ENCODE results near the gene ZNF662.

Gene ZNF662

GRCh38 chr3:42887084-42887483 lies 18.9 kb upstream of the ZNF662 start:
- no peak for DNase-seq (ENCODE audit: low read depth)

GRCh38 chr3:42891042-42891441 lies 14.9 kb upstream of the ZNF662 start:
- no peak for DNase-seq (ENCODE audit: low read depth)

- DNase-seq (ENCODE audit: low read depth): no peak
Measured at GRCh38 chr3:42892169-42892568, 13.8 kb upstream of the ZNF662 start.

DNA sequence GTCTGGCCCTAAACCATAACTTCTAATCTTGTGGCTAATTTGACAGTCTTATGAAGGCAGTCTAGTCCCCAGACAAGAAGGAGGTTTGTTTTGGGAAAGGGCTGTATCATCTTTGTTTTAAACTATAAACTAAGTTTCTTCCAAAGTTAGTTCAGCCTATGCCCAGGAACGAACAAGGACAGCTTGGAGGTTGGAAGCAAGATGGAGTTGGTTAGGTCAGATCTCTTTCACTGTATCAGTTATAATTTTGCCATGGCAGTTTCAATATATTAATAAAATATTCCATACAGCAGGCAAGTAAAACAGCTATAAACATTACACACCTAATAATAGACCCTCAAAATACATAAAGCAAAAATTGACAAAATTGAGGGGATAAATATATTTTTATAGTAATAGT lies 13.1 kb upstream of the ZNF662 start:
- no peak for DNase-seq (ENCODE audit: low read depth)

- no peak for DNase-seq (ENCODE audit: low read depth)
Measured at GRCh38 chr3:42894698-42895579, 11.0 kb upstream of the ZNF662 start.

DNA sequence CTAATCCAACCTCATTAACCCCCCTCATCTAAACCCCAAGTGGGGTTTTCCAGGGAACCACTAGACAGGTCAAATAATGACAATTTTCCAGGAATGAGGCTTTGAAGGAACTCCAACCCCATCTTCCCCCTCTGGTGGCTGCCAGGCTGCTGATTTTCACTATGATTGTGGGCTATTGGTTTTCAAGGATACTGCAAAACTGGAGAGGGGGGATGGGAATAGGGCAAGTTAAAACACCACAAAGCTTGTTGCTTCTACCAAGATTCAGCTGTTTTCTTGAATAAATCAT lies 10.4 kb upstream of the ZNF662 start:
- no peak for DNase-seq (ENCODE audit: low read depth)

- DNase-seq (ENCODE audit: low read depth): no peak
Measured at GRCh38 chr3:42898896-42899675, 6.9 kb upstream of the ZNF662 start.

DNA sequence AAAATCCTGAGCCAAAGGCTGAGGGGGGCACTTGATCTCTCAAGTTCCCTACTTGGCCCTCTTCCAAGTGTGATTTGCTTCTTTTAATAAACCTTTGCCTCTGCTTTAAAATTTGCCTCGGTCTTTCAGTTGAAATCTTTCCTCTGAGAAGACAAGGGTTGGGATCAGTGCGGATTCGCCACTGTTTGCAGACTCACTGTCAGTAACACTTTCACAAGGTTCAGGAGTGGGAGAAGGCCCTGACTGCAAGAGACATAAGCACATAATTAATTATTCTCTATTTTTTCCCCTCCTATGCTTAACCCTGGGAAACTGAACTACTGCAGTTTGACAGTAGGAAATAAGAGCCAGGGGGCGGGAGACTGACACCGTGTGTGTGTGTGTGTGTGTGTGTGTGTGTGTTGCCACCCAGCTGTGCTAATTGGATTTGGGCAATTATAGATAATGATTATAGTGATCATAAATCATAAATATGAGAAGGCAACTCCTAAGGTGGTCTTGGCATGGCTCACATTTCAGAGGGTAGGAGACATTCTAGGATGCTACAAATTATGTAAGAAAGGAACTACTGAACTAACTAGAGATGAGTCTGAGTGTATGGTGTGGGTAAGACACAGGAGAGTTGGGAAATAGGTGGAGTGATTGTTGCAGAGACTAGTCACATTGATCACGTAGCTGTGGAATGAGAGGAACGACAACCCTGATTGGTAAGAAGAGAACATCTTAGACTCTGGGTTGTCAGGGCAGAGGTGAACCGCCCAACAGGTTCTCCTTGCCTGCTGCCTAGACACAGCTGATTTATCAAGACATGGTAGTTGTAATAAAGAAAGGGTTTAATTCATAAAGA lies 5.5 kb upstream of the ZNF662 start:
- DNase-seq (ENCODE audit: low read depth): no peak

- DNase-seq (ENCODE audit: low read depth): no peak
Measured at GRCh38 chr3:42901073-42901415, 4.9 kb upstream of the ZNF662 start.

DNA sequence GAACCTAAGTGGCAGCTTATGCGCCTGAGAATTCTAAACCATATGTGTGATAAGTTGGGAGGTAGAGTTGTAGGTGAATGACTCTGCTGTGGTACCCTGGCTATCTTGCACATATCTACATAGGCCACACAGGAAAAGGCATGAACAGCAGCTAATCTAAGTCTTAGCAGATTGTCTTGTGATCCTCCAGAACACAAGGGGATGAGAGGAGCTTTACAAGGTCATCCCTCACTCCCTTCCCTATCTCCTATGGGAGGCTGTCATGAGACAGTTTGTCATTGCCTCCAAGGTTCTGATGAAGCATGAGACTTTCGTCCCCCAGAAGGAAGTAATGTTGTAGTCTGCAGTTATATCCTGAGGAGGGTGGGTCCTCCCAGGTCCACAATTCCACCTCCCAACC lies 3.7 kb upstream of the ZNF662 start:
- DNase-seq (ENCODE audit: low read depth): no peak

GRCh38 chr3:42904076-42904475 lies 1.9 kb upstream of the ZNF662 start:
- no peak for DNase-seq (ENCODE audit: low read depth)

- no peak for DNase-seq (ENCODE audit: low read depth)
Measured at GRCh38 chr3:42905740-42906069, 237 bp upstream of the ZNF662 start.

DNA sequence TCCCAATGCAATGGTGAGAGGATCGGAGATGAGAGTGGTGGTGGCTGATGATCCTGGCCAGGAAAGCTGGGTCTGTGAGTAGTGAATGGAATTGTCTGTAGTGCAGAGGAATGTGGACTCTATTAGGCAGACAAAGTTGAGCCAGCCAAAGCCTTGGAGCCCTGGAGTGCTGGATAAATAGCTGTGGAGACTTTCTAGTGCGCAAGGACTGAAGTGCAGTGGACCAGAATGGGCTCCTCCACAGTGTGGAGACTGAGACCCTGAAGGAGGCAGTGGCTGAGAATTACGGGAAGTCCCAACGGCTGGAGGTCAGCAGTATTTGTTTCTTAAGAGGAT lies 874 bp downstream of the ZNF662 start:
- DNase-seq (ENCODE audit: low read depth): no peak

- no peak for DNase-seq (ENCODE audit: low read depth)
Measured at GRCh38 chr3:42908675-42909074, 2.7 kb downstream of the ZNF662 start.

- DNase-seq (ENCODE audit: low read depth): no peak
Measured at GRCh38 chr3:42911551-42911950, 5.6 kb downstream of the ZNF662 start.

DNA sequence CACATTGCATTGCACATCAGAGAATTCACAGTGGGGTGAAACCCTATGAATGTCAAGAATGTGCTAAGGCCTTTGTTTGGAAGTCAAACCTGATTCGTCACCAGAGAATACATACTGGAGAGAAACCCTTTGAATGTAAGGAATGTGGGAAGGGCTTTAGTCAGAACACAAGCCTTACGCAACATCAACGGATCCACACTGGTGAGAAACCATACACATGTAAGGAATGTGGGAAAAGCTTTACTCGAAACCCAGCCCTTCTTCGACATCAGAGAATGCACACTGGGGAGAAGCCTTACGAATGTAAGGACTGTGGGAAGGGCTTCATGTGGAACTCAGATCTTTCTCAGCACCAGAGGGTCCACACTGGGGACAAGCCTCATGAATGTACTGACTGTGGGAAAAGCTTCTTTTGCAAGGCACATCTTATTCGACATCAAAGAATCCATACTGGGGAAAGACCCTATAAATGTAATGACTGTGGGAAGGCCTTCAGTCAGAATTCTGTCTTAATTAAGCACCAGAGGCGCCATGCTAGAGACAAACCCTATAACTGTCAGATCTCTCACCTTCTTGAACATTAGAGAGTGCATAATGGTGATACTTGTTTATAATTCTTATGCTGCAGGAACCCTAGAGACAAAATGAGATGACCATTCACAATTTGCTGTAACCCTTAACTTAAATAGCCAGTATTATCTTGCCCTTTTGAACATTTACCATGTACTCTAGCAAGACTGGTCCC lies 9.0 kb downstream of the ZNF662 start:
- DNase-seq (ENCODE audit: low read depth): no peak

- no peak for DNase-seq (ENCODE audit: low read depth)
Measured at GRCh38 chr3:42923606-42924005, 17.7 kb downstream of the ZNF662 start.

- no peak for DNase-seq (ENCODE audit: low read depth)
Measured at GRCh38 chr3:42926310-42926709, 20.4 kb downstream of the ZNF662 start.

- no peak for DNase-seq (ENCODE audit: low read depth)
Measured at GRCh38 chr3:42934111-42934510, 28.2 kb downstream of the ZNF662 start.

- DNase-seq (ENCODE audit: low read depth): no peak
Measured at GRCh38 chr3:42934910-42935309, 29.0 kb downstream of the ZNF662 start.

DNA sequence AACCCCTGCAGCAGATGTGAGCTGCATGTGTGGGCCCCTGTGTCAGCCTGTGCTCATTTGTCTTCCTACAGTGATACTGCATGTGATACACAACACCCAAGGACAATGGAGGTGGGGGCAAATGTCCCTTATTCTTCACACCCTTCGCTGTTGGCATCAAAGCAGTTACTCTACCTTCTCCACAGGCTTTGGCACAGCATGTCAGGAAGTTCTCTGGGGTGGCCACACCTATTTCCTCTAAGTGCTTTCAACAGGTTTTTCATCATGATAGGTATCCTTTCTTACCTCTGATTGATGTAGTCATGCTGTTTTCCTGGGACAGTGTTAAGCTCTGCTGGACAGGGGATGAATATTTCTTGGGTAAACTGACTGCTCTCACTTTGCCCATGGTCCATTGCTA lies 29.5 kb downstream of the ZNF662 start:
- DNase-seq (ENCODE audit: low read depth): no peak

All from GM04504 (cell line).